ENCODE data around the gene LAS1L.
"Not testable (repeated sequence)": the region's sequence is repeated elsewhere in the genome, so short reads cannot be mapped to it uniquely, and the experiment has no call there.

LAS1L gene

DNA sequence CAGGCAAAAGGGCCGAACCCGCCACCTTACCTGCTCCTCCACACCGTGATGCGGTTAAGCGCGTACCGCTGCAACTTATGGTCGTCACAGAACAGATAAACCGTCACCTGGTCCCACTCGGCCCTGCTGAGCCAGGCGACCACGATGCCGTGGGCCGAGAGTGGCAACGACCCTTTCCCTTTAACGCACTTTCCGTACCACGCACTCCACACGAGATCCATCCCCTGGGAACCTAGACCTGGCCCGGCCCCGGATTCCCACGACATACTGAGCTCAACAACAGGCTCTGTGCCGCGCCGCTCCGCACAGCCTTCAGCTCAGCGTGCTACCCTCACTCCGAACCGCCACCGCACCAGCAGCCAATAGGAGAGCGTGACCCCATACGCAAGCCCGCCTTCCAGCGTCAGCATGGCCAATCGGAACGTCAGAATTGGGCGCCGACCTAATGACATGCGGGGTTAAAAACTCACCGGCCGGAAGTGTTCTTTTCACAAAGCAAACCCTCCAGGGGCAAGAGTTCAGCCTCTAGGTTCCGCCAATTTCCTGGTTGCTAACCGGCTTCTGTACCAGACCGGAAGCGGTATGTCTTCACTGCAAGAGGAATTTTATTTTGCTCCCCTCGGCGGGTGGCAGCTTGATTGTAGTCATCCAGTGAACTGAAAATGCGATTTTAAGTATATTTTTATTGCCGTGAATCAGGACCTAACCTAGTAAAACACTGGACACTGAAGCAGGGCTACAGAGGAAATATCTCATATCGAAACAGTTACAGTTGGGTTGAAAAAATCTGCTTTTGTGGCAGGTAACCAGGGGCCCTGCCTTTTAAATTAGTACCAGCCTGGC is at the start of gene LAS1L:
LAS1L (minus strand) TSS at position 338 of the 843 bp plus-strand sequence; CDS start at position 266, 72 bp downstream.
- DNase-seq: peak; percentile 95

DNA sequence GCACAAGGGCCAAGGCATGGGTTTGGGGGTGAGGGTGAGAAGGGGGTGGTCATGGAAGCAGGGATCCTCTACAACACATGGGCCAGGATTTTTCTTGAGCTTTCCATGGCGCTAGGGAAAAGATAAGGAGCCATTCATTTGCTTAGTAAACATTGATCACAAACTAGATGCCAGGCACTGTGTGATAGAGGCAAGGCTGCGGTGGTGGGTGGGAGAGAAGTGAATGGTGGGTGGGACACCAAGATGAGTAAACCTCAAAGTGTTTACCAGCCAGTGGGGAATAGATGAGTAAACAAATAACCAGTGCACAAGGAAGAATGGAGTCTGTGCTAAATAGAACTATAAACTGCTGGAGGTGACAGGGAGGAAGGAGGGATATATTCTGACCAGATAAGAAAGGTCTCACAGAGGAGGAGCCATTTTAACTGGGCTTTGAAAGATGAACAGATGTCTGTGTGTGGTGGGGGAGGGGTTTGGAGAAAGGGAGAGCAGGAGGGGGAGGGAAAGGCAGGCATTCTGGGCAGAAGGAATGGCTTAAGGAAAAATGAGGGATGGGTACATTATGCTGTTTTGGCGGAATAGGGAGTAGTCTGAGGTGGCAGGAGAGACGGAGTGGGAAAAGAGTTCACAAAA is 48.0 kb upstream of the LAS1L start:
- DNase-seq: no peak

DNA sequence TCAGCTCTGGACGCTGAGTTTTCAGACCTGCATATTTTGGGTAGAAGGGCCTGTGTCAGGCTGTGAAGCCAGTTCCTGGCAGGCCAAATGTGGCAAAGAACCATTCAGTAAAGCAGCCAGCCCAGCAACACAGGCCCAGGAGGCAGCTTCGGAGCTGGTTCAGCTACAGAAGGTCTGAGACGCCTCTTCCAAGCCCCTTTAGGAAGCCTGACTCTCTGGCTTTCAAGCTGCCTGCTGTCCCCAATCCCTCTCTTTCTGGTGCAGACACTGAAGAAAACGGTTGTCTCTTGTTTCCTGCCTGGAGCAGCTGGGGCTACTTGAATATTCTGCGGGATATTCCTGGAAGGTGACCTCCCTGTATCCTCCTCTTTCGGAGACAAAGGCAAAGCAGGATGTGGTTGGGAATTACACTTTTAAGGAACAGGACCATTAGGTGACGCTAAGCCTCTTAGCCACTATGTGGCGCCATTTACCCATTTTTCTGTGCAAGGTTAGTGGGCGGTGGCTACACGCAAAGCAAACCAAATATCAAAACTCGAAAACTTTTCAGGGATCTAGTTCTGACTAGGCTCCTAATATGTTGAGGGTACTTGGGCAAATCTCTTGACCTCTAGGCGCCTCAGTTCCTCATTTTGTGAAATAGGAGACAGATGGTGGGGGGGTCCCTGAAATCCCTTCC is 47.2 kb upstream of the LAS1L start:
- DNase-seq: peak; percentile 69

GRCh38 chrX:65578346-65578745 is 43.8 kb upstream of the LAS1L start:
- DNase-seq: no peak

GRCh38 chrX:65576160-65576559 is 41.6 kb upstream of the LAS1L start:
- DNase-seq: no peak

- no peak for DNase-seq
Measured at GRCh38 chrX:65575022-65575421, 40.4 kb upstream of the LAS1L start.

DNA sequence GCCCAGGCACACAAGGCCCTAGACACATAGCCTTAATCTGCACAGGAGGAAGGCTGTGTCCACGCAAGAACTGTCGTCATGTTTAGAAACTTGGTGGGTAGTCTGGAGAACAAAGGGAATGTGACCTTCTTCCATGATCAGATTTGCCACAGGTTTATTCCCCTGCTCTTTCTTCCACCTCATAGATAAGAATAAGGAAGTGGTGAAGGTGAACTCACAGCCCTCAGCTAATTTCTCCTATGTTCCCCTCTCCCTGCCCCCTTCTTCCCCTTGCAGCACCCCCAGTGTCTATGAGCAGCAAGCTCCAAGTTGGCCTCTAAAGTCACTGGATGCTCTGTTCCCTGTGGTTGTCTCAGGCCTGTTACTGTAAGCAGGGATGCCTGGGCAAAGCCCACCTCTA is 39.8 kb upstream of the LAS1L start:
- no peak for DNase-seq

- no peak for DNase-seq
Measured at GRCh38 chrX:65572971-65573370, 38.4 kb upstream of the LAS1L start.

GRCh38 chrX:65562850-65563249 is 28.3 kb upstream of the LAS1L start:
- DNase-seq: not testable (repeated sequence)

DNA sequence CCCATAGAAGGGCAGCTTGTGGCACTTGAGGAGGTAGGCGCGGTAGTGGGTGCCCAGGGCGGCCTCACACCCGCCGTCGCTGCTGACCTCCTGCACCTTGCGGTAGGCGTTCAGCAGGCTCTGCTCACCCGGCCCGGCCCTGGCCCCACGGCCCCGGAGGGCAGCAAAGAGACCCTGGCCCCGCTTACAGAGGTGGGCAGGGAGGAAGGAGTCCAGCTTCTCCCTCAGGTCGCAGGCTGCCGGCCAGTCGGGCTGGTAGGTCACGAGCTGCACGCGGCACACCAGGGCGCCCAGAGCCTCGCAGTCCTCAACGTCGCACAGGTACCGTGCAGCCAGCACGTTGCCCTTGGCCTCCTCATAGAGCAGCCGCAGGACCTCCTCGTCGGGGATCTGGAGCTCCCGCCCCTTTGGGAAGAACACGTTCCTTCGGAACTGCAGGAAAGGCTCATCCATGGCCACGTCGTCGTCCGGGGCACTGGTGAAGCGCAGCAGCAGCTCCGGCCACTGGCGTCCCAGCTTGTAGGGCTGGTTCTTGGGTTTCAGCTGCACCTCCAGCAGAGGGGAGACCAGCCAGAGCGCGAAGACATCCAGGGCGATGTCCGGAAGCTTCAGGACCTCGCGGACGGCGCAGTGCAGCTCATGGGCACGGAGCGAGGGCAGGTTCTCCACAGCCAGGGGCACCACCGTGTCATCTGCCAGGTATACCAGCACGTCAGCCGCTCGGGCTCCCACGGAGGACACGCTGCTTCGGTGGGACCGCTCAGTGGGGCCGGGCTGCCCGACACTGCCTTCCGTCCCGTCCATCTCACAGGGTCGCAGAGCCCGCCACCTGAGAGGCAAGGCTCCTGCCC is 17.1 kb upstream of the LAS1L start:
- DNase-seq: no peak

GRCh38 chrX:65551086-65551485 is 16.5 kb upstream of the LAS1L start:
- DNase-seq: no peak

DNA sequence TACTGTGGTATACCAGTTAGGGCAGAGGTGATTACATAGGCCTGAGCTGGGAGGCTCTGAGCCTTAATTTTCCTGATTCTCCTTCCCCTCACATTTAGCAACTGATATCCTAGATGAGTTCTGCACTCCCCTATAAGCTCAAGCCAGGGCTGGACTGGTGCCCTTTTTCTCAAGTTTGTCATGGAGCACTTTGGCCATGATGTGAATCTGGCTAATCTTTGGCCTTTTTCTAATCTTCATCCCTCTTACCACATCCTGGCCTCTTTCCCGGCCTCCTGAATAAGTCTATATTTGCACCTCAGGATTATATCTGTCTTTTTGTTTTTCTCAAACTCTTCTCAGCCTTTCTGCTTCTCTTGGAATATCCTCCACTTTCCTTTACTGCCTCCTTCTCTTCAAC is 10.9 kb upstream of the LAS1L start:
- no peak for DNase-seq

DNA sequence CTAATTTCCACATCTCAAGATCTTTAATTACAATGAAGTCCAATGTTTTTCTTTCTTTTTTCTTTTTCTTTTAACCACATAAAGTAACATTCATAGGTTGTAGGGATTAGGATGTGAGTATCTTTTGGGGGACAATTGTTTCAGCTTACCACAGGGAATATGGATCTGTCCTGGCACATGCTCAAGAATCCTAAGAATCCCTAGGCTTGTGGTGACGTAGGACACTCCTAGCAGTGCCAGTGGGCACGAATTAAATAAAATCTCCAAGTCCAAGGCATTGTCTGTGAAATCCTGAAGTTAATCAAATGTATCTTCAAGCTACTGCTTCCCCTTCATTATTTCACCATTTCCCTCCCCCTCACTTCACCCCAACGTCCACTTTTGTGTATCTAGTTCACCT is 2.6 kb upstream of the LAS1L start:
- no peak for DNase-seq

DNA sequence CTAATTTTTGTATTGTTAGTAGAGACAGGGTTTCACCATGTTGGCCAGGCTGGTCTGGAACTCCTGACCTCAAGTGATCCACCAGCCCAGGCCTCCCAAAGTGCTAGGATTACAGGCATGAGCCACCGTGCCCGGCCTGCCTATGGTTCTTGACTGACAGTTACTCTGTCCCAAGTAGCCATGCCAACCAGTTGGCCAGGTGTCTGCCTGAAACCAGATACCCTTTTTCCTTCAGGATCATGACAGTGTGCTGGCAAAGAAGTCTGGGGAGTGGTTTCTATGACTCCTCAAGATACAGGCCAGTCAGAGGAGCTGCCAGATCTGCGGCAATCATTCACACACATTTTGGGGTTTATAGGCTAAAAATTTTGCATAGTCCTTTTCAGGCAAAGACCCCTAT is 1.7 kb upstream of the LAS1L start:
- DNase-seq: no peak

- DNase-seq: no peak
Measured at GRCh38 chrX:65532016-65532415, 2.6 kb downstream of the LAS1L start.

GRCh38 chrX:65528705-65529340 is 5.8 kb downstream of the LAS1L start:
- DNase-seq: peak; percentile 47

DNA sequence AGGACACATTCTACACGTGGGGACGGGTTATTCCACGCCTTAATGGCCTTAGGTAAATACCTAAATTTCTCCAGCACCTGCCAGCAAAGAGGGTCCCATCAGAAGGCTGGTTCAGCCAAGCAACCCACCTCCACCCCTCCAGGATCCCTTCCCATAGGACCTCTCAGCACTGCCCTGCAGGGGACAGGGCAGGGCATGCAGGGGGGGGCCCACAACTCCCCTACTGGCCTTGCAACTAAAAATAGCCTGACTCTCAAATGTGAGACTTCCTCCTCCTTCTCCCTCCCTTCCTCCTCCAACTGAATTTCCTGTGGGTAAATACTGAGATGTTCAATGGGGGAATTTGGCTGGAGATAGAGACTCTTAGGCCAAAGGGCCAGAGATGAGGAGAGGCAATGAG is 6.3 kb downstream of the LAS1L start:
- no peak for DNase-seq

DNA sequence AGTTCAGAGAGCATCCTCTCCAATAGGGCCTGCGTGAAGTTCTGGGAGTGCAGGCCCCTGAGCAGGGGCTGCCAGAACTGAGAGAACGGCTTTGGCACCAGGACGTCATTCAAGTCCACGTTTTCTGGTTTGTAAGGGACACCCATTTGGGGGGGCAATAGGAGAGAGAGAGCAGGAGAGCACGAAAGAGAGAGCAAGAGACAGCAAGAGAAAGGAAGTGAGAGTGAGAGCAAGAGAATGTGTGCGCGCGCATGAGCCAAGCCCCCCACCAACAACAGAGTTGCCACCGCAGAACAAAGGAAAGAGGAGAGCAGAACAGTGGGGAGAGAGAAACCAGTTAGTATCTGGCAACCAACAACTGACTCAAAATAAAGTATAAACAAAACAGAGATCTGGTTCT is 10.4 kb downstream of the LAS1L start:
- DNase-seq: no peak

DNA sequence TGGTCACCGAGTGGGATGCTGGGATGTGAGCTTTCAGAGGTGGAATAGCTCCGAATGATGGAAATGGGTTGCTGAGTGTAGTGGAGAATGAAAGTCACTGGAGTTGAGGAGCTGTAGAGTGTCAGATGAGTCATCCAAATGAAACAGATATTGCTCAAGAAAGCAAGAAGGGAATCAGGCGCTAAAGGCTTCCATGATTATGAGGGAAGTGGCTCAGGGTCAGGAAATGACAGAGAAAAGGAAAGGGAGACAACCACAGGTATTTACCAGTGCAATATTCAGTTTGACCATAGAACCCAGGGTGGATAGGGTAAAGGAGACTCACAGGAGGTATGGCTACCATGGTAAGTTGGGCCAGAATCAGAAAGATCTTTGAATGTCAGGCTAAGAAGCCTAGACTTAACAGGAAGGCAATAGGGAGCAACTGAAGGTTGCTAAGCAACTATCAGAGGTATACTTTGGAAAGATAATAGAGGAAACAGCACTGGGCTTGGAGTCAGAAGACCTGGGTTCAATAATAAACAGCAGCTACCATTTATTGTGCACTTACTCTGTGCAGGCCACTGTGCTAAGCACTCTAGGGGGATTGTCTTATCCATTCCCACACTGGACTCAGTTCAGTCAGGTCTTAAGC is 11.7 kb downstream of the LAS1L start:
- DNase-seq: no peak

DNA sequence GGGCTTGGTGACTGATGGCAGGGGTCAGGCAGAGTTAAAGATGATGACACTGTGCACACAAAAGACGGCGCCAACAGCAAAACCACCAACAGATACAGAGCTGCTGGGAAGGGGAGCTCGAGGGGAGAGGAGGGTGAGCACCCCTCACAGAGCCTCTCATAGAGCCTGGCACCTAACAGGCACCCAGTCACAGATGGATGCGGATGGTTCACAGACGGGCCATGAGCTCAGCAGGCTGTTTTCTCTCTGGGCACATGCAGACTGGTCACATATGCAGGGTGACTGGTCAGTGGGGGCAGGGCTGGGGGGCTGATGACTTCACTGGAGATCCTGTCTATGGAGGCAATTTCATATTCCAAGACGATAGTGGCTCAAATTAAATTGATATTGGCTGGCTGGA is 15.1 kb downstream of the LAS1L start:
- not testable (repeated sequence) for DNase-seq

DNA sequence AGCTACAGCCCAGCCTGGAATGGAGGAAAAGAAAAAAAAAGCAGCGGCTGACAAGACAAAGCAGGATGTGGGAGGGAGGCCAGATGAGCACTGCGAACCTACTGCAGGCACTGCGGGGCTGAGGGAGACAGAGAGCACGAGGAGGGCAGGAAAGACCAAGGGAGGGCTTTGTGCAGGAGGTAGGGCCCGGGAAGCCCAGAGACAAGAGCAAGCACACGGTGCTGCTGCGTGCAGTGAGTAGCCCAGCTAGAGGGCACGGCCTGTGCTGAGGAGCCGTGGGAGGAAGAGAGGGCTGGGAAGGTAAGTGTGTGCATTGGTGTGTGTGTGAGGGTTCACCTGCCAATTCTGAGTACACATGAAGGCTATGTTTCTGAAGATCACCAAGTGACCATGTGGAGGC is 15.6 kb downstream of the LAS1L start:
- not testable (repeated sequence) for DNase-seq

DNA sequence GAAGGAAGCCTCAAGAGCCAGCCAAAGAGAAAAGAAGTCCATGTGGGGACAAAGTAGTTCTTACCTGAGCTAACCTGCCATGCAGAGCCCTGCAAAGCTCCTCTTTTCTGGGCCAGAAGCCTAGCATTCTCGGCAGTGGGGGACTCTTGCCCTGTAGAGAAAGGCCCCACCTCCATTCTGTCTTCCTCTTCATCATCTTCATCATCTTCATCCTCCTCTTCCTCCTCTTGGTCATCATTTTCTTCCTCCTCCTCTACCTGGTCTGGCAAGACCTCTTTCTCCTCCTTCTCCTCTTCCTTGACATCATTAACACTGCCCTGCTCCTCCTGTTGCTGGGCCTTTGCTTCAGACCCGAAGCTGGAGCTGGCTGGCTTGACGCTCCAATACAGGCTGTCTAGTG is 16.7 kb downstream of the LAS1L start:
- no peak for DNase-seq
